GM19351 (cell line): ENCODE results near the gene ATRNL1.

Experiments
- ATAC-seq: cut with Tn5 transposase; IDR thresholded peaks from one replicate; pipeline ENCODE4 v1.9.1; 2021; ENCODE audit warnings: mild to moderate bottlenecking, moderate library complexity; ENCODE audit not compliant: unreplicated experiment

Gene ATRNL1, protein sequence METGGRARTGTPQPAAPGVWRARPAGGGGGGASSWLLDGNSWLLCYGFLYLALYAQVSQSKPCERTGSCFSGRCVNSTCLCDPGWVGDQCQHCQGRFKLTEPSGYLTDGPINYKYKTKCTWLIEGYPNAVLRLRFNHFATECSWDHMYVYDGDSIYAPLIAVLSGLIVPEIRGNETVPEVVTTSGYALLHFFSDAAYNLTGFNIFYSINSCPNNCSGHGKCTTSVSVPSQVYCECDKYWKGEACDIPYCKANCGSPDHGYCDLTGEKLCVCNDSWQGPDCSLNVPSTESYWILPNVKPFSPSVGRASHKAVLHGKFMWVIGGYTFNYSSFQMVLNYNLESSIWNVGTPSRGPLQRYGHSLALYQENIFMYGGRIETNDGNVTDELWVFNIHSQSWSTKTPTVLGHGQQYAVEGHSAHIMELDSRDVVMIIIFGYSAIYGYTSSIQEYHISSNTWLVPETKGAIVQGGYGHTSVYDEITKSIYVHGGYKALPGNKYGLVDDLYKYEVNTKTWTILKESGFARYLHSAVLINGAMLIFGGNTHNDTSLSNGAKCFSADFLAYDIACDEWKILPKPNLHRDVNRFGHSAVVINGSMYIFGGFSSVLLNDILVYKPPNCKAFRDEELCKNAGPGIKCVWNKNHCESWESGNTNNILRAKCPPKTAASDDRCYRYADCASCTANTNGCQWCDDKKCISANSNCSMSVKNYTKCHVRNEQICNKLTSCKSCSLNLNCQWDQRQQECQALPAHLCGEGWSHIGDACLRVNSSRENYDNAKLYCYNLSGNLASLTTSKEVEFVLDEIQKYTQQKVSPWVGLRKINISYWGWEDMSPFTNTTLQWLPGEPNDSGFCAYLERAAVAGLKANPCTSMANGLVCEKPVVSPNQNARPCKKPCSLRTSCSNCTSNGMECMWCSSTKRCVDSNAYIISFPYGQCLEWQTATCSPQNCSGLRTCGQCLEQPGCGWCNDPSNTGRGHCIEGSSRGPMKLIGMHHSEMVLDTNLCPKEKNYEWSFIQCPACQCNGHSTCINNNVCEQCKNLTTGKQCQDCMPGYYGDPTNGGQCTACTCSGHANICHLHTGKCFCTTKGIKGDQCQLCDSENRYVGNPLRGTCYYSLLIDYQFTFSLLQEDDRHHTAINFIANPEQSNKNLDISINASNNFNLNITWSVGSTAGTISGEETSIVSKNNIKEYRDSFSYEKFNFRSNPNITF (N-terminal part only)

GRCh38 chr10:115093286-115093775, at the start of gene ATRNL1:
ATRNL1 (plus strand) TSS chr10:115093365; CDS start chr10:115093751, 386 bp downstream.
- peak; percentile 70 for ATAC-seq

DNA sequence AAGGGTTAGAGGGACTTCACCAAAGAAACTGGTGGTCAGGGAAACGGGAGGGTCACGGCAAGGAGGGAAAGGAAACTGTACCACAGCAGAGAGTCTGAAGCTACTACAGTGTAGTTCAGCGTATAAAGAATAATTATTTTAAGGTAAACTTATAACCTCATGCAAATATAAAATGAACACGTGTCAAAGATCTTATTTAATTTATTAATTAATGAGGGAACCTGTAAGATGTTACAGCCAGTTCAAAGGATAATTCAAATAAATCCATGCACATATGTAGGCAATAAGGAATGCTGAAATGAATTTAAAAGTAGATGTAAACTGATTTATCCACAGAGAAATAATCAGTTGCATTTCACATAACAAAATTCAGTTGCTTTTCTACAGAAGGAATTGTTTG, 49.4 kb upstream of the ATRNL1 start:
- ATAC-seq, result no peak

DNA sequence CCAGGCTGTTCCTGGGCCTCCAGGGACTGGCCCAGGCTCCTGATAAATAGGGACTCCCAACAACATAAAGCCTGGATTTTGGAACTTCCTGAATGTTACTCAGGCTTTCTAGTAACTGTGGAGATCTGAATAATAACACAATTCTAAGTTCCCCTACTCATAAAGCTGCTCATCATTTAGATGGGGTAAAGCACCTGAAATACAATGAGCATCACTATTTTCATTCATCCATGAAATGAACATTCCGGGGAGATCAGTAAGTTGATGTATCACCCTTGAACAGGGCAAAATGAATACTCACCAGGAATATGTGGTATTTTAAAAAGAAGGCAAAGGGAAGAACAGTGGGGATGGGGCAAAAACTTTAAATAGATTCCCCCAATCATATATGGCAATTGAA, 48.3 kb upstream of the ATRNL1 start:
- ATAC-seq, result no peak

- no peak for ATAC-seq
Observed at GRCh38 chr10:115045499-115045898, 47.7 kb upstream of the ATRNL1 start.

GRCh38 chr10:115046686-115047236, 46.4 kb upstream of the ATRNL1 start:
- no peak for ATAC-seq

- no peak for ATAC-seq
Observed at GRCh38 chr10:115047705-115048104, 45.5 kb upstream of the ATRNL1 start.

GRCh38 chr10:115049318-115049717, 43.8 kb upstream of the ATRNL1 start:
- ATAC-seq, result no peak

DNA sequence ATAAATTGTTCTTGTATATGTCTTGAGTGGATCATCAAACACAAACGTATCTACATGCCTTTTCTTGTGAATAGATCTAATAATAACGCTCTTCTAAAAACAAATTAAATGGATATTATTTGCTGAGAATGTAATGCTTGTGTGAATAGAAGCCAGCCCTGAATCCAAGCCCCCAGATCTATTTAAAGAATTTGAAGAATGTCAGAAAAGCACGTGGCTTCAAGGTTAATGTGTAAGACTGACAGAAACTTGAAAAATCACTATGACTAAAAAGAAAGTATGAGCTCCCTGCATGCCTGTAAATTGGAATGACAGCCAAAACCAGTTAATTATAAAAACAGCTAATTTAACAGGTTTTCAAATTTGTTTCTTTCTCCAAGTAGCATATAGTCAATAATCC, 43.2 kb upstream of the ATRNL1 start:
- ATAC-seq, result no peak

- ATAC-seq, result no peak
Observed at GRCh38 chr10:115050375-115051010, 42.7 kb upstream of the ATRNL1 start.

- ATAC-seq, result no peak
Observed at GRCh38 chr10:115051216-115051615, 41.9 kb upstream of the ATRNL1 start.

DNA sequence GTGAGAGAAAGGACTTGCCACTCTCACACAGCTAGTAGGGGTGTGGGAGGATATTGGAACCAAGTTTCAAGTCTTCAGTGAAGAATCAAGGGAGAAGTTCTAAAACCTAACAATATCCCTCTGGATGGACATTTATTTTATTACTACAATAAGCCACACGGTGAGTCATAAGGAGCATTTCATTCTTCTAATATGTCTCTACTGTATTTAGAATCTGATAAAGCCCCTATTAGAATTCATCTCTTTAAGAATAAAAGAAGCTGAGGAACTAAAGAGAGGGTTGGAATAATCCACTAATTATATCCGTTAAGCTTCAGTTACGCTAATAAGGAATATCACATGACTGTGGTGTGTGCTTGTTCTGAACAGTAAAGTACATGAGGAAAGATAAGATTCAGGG, 40.9 kb upstream of the ATRNL1 start:
- ATAC-seq, result no peak

DNA sequence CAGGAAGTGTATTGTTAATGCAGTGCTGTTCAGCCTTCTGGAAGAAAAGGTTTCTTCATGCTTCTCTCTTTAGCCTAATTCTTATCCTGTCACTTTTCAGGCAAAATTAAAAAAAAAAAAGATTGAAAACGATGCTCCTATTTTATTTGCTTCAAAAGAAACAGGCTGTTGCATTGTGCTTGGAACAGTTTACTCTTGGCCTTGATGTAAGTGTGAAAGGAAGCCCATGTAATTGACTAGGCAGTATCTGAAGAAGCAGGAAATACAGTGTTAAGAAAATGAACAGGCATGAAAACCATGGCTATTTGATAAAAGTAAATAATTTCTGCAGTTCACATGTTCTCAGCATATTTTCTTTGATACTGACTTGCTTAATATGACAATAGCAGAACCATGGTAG, 40.4 kb upstream of the ATRNL1 start:
- no peak for ATAC-seq

- ATAC-seq, result no peak
Observed at GRCh38 chr10:115056186-115056585, 37.0 kb upstream of the ATRNL1 start.

DNA sequence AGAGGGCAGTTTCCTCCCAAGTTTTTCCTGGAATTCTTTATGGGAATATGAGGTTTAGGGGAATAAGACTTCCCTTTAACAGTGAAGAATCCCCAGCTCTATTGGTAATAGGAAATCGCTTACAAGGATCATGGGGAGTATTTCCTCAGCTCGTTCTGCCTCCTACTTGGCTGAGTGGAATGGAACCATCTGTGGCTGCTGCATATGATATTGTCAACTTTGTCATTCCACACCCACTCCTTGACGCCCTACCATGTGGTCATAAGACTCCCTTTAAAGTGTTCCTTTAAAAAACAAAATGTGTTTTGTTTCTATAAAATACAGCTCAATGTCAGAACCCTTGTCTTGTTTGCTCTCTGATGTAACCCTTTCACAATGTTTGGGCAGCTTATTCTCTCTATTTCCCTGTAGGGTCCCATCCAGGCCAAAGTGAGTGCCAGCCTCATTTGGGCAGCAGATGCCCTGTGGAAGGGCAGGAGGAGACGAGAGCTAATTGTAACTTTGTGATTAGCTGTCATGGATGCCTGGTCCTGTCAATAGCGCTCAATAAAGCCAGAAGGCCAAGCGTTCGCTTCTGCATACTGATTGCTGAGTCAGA, 33.8 kb upstream of the ATRNL1 start:
- no peak for ATAC-seq

DNA sequence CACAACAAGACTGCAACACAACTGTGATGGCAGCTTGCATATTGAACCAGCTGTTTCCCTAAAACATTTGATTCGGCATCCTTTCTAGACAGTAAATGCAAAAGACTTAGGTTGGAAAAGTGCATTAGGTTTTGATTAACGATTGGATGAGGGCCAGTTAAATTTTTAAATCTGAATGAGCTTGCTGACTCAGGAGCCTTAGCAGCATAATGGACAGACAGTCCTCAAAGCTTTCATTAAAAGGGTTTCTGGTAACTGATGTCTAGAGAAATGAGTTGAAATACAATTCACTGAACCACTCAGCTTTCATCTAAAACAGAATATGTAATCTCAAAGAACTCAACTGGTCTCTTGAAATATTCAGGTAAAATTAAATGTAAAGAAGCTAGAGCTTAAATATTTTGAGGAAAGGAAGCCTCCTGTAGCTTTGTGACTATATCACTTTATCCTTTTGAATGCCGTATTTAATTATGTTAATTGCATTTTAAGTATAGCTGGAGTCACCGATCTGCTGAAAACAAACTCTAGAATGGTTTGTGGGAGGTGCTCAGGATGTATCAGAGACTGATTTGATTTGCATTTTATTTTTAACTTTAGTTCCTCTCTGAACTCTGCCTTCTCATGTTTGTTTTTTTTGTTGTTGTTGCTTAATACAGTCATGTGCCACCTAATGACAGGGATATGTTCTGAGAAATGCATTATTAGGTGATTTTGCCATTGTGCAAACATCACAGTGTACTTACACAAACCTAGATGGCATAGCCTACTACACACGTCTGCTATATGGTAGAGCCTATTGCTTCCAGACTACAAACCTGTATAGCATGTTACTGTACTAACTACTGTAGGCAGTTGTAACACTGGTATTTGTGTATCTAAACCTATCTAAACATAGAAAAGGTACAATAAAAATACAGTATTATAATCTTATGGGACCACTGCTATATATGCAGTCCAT, 29.2 kb upstream of the ATRNL1 start:
- ATAC-seq, result no peak

DNA sequence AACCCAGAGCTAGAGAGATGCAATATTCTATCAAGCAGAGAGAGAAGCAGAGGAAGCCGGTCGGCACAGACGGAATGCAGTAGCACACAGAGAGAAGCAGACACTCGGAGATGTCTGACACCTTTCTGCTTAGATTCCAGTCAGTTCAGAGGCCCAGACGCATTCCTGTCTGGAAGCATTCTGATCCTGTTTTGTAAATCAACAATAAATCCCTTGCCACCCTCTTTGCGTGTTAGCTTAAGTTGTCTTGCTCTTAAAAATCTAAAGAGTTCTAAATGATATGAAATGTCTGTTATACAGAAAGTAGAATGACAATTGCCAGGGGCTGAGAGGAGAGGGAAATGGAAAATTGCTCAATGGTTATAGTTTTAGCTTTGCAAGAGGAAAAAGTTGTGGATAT, 27.4 kb upstream of the ATRNL1 start:
- ATAC-seq, result no peak

GRCh38 chr10:115066528-115066927, 26.6 kb upstream of the ATRNL1 start:
- no peak for ATAC-seq

GRCh38 chr10:115073796-115074195, 19.4 kb upstream of the ATRNL1 start:
- ATAC-seq, result no peak

DNA sequence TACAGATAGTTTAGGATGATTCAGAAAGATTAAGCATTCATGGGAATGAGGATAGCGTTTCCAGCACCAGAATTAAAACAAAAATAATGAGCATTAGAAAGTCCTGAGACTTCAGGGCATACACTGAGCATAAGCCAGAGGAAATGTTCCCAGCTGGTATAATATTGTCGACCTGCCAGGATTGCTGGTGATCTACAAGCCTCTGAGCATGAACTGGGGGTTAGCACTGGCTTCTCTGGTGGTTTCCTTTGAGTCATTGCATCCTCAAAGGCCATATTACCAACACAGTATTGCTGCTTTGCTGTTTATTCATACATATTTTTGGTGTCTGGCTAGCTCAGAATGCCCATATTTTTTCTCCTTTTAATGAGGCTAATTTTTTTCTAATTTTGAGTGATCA, 10.7 kb upstream of the ATRNL1 start:
- ATAC-seq, result no peak
